Tibial nerve (tissue), 4 donors: ENCODE measurements around the gene EFCAB5. TPM values are rescaled to one million over a fixed set of nuclear protein-coding genes. Genes with fewer than 3 reads are reported as not detected.
"Not testable (repeated sequence)": the region's sequence is repeated elsewhere in the genome, so short reads cannot be mapped to it uniquely, and the experiment has no call there.

ENCODE experiments used
- DNase-seq, 2 donors: peaks; one replicate each; pipeline ENCODE4 v3.0.0-alpha.2; 2019; ENCODE audit warnings: low spot score in 2 of 2
- H3K27ac ChIP-seq, 4 donors: fragments of 200-600 bp; sonication (generic) in 3 of 4; one replicate each; pipeline ENCODE4 v1.5.1; 2017 to 2019; ENCODE audit warnings: mild to moderate bottlenecking in 1 of 4
- H3K27me3 ChIP-seq, 2 donors: fragments of 200-600 bp; sonication (generic) in 1 of 2; one replicate each; pipeline versions ENCODE4 v1.5.1 to v1.6.0; 2017 to 2019
- H3K36me3 ChIP-seq, 3 donors: fragments of 200-600 bp; sonication (generic); one replicate each; pipeline ENCODE4 v1.5.1; 2018 to 2019
- H3K4me1 ChIP-seq, 4 donors: fragments of 200-600 bp; sonication (generic) in 3 of 4; one replicate each; pipeline ENCODE4 v1.5.1; 2017 to 2019
- H3K4me3 ChIP-seq, 4 donors: fragments of 200-600 bp; sonication (generic) in 3 of 4; one replicate each; pipeline ENCODE4 v1.5.1; 2017 to 2019; ENCODE audit warnings: mild to moderate bottlenecking in 1 of 4, moderate library complexity in 1 of 4
- H3K9me3 ChIP-seq, 4 donors: fragments of 200-600 bp; sonication (generic) in 3 of 4; one replicate each; pipeline ENCODE4 v1.5.1; 2017 to 2019
- CTCF ChIP-seq, 5 experiments: fragments of 200-600 bp in 3 of 5; fragments of 450-650 bp in 2 of 5; sonication (generic) in 3 of 5; IDR thresholded peaks; one replicate each; pipeline ENCODE4 v1.5.1; 2016 to 2019; ENCODE audit warnings: antibody characterized with exemption in 5 of 5, mild to moderate bottlenecking in 3 of 5, moderate library complexity in 2 of 5
- EP300 ChIP-seq, 2 donors: sonication (generic); formaldehyde crosslinking; IDR thresholded peaks; one replicate each; pipeline ENCODE4 v1.6.1; 2017; ENCODE audit warnings: antibody characterized with exemption in 2 of 2, mild to moderate bottlenecking in 1 of 2
- POLR2A ChIP-seq, 2 donors: fragments of 450-650 bp; IDR thresholded peaks; one replicate each; pipeline ENCODE4 v1.6.1; 2017; ENCODE audit warnings: antibody characterized with exemption in 2 of 2, mild to moderate bottlenecking in 2 of 2, moderate library complexity in 2 of 2
- WGBS, 2 donors: methylation state at CpG; one replicate each; pipeline ENCODE4 v1.1.5; 2018; 5-methylcytosine and 5-hydroxymethylcytosine counted together
- total RNA-seq, 4 donors: library from RNA; depleted of rRNA; stranded (reverse); fragments of >200 nt; gene quantifications; one replicate each; pipeline ENCODE4 v1.1.0, GENCODE V29; 2016

Gene EFCAB5
- total RNA-seq, 4 donors from 2014 or later: 0.21 to 0.30 (median 0.22) TPM; not detected in 1

- Histone ChIP-seq H3K36me3 (no peaks in the 10 kb centered on the region), H3K27me3 (no peaks in the 10 kb centered on the region), H3K4me3 (no peak overlapping the region), H3K27ac (no peak overlapping the region), H3K9me3 (no peaks in the 10 kb centered on the region), H3K4me1 (no peaks in the 10 kb centered on the region)
- TF ChIP-seq EP300 (IDR thresholded peaks at IDR 0.05) (no peak), CTCF (IDR thresholded peaks at IDR 0.05) (no peak), POLR2A (IDR thresholded peaks at IDR 0.05) (no peak)
- WGBS, 2 donors: 55 to 70% methylated on average over 2 of the region's 2 CpGs
- DNase-seq: no peak
Measured at GRCh38 chr17:30035369-30035768, 93.9 kb downstream of the EFCAB5 start.

GRCh38 chr17:30040719-30041518 is 99.5 kb downstream of the EFCAB5 start:
- 68 to 70% methylated on average over 5 of the region's 5 CpGs for WGBS, 2 donors
- H3K27me3 ChIP-seq, DNase-seq, H3K9me3 ChIP-seq, H3K27ac ChIP-seq, H3K4me3 ChIP-seq, H3K36me3 ChIP-seq, H3K4me1 ChIP-seq: not testable (repeated sequence)

- Histone ChIP-seq H3K27me3 (no peaks in the 10 kb centered on the region), H3K27ac (no peak overlapping the region)
- TF ChIP-seq POLR2A (IDR thresholded peaks at IDR 0.05): no peak
Measured at GRCh38 chr17:30041551-30041950, 100.1 kb downstream of the EFCAB5 start.

GRCh38 chr17:30062372-30062771 is 120.9 kb downstream of the EFCAB5 start:
- DNase-seq: no peak
- WGBS, 2 donors: 73 to 79% methylated on average over 3 to 4 of the region's 4 CpGs
- H3K4me3 ChIP-seq: no peak overlapping the region
- TF ChIP-seq EP300 (IDR thresholded peaks at IDR 0.05): no peak
- TF ChIP-seq CTCF (IDR thresholded peaks at IDR 0.05): no peak
- no peak for TF ChIP-seq POLR2A (IDR thresholded peaks at IDR 0.05)
- no peaks in the 10 kb centered on the region for H3K36me3 ChIP-seq
- peaks cover 0 to 29% (median 8%) of the 10 kb centered on the region in 4 donors for H3K9me3 ChIP-seq
- H3K4me1 ChIP-seq: no peaks in the 10 kb centered on the region
- H3K27me3 ChIP-seq: no peaks in the 10 kb centered on the region
- no peak overlapping the region for H3K27ac ChIP-seq

More at GRCh38 chr17:30041551-30041950, 100.1 kb downstream of the EFCAB5 start:
- H3K9me3 ChIP-seq: no peaks in the 10 kb centered on the region
- H3K4me1 ChIP-seq: no peaks in the 10 kb centered on the region
- DNase-seq: no peak
- no peaks in the 10 kb centered on the region for H3K36me3 ChIP-seq
- H3K4me3 ChIP-seq: no peak overlapping the region

GRCh38 chr17:30064738-30065137 is 123.3 kb downstream of the EFCAB5 start:
- no peak overlapping the region for H3K27ac ChIP-seq
- no peaks in the 10 kb centered on the region for H3K4me1 ChIP-seq
- TF ChIP-seq CTCF (IDR thresholded peaks at IDR 0.05) (no peak), POLR2A (IDR thresholded peaks at IDR 0.05) (no peak), EP300 (IDR thresholded peaks at IDR 0.05) (no peak)
- peaks cover 0 to 40% (median 8%) of the 10 kb centered on the region in 4 donors for H3K9me3 ChIP-seq
- no peak overlapping the region for H3K4me3 ChIP-seq
- no peaks in the 10 kb centered on the region for H3K36me3 ChIP-seq
- DNase-seq: no peak
- H3K27me3 ChIP-seq: no peaks in the 10 kb centered on the region
- WGBS, 2 donors: 50 to 56% methylated on average over 1 of the region's 1 CpG

GRCh38 chr17:30068465-30068864 is 127.0 kb downstream of the EFCAB5 start:
- Histone ChIP-seq H3K4me3 (no peak overlapping the region), H3K9me3 (peaks cover 0 to 40% (median 8%) of the 10 kb centered on the region in 4 donors), H3K4me1 (no peaks in the 10 kb centered on the region), H3K27me3 (no peaks in the 10 kb centered on the region), H3K27ac (no peak overlapping the region), H3K36me3 (no peaks in the 10 kb centered on the region)
- DNase-seq: no peak
- TF ChIP-seq POLR2A (IDR thresholded peaks at IDR 0.05) (no peak), CTCF (IDR thresholded peaks at IDR 0.05) (no peak), EP300 (IDR thresholded peaks at IDR 0.05) (no peak)
- WGBS, 2 donors: 92 to 94% methylated on average over 16 of the region's 16 CpGs
